ENCODE measurements around the gene RNF169.
A peak's percentile ranks its signal among the peaks of the same experiment; 100 is the strongest.
"Not testable (repeated sequence)": the region's sequence is repeated elsewhere in the genome, so short reads cannot be mapped to it uniquely, and the experiment has no call there.

The RNF169 gene

DNA sequence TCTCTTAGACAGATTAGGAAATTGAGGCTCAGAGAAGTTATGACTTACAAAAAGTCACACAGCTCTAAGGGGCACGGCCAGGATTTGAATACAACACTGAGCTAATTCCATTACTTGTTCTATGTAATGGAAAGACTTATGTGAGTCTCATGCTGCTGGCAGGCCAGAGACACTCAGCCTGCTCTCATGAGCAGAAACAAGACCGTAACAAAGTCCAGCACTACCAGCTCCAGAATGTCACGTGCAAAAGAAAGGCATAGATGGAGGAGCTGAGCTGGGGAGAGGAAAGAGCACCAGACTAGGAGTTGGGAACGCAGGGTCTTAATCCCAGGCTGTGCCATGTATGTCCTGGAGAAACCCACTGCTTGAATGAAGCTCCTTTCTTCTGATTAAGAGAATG is 19.3 kb upstream of the RNF169 start:
- FAIRE-seq: no peak

- FAIRE-seq: no peak
Measured at GRCh38 chr11:74730571-74731260, 17.9 kb upstream of the RNF169 start.

DNA sequence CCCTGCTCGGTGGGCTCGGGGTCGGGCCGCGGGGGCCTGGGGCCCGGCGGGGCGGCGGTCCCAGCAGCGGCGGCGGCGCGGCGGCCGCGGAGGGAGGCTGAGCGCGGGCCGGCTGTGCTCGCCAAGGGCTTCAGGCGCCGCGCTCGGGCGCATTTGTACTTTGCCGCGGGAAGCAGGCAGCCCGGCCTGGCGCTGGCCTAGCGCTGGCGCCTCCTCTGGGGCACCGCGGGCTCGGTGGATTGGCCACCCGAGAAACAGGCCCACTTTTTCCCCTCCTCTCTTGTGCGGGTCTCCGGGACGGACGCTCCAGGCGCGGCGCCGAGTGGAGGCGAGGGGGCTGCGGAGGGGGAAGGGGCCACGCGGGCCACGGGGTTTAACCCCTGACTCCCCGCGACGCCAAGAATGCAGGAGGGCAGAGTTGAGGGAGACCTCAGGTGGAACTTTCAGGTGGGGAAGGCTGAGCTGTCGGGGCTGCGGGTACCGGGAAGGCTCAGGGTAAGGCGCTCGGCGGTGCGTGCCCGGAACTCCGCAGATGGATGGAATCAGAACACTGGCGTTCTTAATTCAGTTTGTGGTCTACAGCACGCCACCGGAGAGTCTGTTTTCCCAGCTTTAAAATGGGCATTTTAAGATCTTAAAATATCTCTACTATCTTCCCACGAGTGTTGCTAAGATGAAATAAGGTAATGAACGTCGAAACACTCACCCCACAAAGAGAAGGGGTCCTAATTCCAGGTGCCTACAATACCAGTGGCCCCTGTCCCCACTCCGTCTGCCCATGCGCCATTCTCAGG is 17.2 kb upstream of the RNF169 start, which contains the start of gene CHRDL2:
TSS of gene CHRDL2 (minus strand) at position 126 of the 794 bp plus-strand sequence. CDS start 538 bp downstream, outside the sequence.
- no peak for FAIRE-seq

DNA sequence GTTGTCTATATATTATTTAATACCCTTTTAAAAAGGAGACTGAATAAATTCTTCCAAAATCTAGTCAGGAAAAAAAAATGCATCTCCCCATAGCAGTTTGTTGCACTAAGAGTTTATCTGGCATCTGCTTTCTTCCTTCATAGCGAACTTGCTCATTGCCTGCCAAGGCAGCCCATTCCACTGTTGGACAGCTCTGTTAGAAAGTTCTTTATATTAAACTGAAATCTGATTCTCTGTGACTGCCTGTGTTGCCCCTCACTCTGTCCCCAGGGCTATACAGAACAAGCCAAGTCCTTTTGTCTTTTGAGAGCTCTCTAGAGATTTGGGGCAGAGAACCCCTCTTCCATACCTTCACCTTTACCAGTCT is 14.1 kb upstream of the RNF169 start:
- FAIRE-seq: no peak

DNA sequence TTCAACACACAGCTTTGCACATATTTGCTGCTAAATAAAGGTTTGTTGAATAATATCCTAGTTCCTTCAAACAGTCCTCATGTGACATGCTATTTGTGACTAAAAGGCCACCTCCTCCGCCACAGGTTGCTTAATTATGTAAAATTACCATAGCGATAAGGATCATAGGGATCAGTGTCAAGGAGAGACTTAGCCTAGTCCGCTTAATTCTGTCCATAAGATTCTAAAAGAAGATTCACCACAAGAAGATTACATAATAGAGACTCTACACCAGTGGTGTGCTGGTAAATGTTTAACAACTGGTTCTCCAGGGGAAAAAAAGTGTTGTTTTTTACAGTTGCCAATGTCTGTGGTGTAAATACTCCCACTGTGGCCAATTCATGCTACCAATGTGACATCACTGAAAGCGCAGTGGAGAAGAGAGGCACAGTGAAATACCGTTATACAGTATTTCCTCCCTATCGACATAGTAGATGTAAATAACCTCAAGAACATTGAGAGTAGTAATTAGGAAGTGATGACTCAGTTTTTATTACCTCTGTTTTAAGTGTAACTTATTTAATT is 13.2 kb upstream of the RNF169 start:
- FAIRE-seq: no peak

- FAIRE-seq: no peak
Measured at GRCh38 chr11:74736031-74736430, 12.6 kb upstream of the RNF169 start.

GRCh38 chr11:74739546-74740270 is 8.9 kb upstream of the RNF169 start:
- FAIRE-seq: peak; percentile 65

- FAIRE-seq: no peak
Measured at GRCh38 chr11:74742070-74742469, 6.6 kb upstream of the RNF169 start.

GRCh38 chr11:74743640-74744039 is 5.0 kb upstream of the RNF169 start:
- FAIRE-seq: no peak

DNA sequence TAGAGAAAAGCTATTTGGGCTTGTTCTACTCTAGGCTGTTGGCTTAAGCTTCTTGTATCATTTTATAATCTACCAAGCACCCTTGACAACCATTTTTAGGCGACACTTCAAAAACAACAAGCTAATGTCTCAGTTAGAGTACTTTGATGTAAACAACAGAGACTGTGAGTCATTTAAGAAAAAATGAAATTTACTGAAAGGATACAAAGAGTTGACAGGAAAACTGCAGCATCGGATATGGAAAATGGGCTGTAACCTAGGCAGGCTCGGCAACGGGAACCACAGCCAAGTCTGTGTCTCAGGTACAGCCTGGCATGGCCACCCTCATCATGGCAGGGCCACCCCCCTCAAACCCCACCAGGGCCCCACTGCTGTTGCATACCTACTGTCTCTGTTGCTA is 4.4 kb upstream of the RNF169 start:
- no peak for FAIRE-seq

DNA sequence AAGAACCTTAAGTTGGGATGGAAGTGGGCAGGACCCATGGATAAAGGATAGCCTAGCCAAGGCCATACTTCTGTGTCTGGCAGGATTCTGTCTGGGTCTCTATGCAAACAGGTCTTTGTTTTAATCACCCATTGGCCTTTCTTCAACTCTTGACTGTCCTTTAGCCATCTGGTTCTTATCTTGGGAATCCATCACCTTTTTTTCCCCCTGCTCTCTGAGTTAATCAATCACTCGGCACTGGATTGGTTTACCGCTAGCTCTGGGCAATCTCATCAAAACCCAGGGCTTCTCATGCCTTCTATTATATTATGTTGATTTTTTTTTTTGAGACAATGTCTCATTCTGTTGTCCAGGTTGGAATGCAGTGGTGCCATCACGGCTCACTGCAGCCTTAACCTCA is 1.8 kb upstream of the RNF169 start:
- no peak for FAIRE-seq

DNA sequence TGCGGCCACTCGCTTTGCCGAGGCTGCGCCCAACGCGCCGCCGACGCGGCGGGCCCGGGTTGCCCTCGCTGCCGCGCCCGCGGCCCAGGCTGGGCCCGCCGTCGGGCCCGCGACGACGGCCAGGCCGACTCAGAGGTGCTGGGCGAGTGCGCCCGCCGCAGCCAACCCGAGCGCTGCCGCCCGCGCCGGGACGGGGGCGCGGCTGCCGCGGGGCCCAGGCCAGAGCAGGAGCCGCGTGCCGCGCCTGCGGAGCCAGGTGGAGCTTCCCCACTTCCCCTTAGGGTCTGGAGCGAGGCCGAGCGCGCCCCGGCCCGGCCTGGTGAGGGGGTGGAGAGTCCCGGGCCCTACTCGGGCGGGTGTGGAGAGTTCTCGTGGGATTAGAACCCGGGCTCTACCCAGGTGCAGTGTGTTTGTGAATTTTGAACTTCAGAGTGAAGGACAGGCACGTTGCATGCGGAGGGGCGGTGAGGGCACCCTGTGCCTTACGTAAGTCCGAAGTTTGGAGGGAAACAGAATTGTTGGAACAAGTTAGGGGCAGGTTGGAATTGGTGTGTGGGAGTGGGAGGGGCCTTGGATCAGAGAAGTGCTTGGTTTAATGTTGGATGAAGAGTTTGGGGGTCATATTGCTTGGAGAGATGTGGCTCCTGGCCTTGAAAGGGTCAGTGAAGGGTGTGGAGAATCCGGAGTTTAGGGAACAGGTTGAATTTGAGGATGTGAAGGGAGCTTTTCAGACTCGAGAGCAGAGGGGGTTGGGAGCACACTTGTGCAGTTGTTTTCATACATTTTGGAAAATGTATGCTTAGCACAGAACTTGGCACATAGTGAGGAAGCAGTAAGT is 697 bp downstream of the RNF169 start:
- no peak for FAIRE-seq

GRCh38 chr11:74749965-74750296 is 1.3 kb downstream of the RNF169 start:
- no peak for FAIRE-seq

DNA sequence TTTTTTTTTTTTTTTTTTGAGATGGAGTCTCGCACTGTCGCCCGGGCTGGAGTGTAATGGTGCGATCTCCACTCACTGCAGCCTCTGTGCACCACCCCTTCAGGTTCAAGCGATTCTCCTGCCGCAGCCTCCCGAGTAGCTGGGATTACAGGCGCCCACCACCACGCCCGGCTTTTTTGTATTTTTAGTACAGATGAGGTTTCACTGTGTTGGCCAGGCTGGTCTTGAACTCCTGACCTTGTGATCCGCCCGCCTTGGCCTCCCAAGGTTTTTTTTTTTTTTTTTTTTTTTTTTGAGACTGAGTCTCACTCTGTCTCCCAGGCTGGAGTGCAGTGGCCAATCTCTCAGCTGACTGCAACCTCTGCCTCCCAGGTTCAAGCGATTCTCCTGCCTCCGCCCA is 1.9 kb downstream of the RNF169 start:
- FAIRE-seq: not testable (repeated sequence)

DNA sequence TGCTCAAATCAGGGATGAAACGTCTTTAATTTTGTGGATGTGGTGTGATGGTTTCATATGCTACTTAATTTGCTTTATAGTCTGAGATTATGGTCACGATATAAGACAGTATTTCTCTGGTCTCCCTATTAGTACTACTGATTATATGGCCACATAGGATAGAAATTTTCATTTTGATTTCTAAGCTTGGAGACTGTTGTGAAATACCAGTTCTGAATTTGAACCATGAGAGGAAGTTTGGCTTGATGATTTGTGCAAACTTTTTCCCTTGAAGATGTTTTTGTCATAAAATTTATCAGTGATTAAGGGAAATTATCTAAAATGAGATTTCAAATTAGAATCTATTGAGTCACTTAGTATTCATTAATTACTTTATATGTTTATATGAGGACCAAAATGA is 2.7 kb downstream of the RNF169 start:
- FAIRE-seq: no peak

DNA sequence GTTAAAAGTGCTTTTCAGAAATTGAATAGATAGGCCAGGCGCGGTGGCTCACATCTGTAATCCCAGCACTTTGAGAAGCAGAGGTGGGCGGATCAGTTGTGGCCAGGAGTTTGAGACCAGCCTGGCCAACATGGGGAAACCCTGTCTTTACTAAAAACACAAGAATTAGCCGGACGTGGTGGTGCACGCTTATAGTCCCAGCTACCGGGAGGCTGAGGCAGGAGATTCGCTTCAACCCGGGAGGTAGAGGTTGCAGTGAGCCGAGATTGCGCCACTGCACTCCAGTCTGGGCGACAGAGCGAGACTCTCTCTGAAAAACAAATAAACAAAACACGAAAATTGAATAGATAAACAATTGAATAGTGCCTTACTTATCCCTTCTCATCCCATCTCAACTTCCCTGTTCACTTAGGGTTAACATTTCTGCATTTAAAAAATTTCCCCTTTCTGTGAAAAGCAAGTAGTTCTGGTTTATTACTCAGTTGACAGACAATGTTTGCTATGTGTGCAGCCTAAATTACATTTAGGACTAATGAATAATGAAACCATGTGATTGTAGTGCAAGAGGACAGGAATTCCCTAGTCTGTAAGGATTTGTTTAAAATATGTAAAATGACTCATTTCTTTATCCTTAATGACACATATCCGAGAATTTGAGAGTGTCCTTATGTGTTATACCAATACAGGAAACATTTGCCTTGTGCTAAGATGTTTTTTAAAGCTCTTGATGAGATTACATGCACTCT is 6.0 kb downstream of the RNF169 start:
- FAIRE-seq: no peak

GRCh38 chr11:74755395-74755995 is 6.8 kb downstream of the RNF169 start:
- FAIRE-seq: no peak

GRCh38 chr11:74756571-74756970 is 7.9 kb downstream of the RNF169 start:
- FAIRE-seq: no peak

GRCh38 chr11:74766905-74767304 is 18.3 kb downstream of the RNF169 start:
- FAIRE-seq: no peak

DNA sequence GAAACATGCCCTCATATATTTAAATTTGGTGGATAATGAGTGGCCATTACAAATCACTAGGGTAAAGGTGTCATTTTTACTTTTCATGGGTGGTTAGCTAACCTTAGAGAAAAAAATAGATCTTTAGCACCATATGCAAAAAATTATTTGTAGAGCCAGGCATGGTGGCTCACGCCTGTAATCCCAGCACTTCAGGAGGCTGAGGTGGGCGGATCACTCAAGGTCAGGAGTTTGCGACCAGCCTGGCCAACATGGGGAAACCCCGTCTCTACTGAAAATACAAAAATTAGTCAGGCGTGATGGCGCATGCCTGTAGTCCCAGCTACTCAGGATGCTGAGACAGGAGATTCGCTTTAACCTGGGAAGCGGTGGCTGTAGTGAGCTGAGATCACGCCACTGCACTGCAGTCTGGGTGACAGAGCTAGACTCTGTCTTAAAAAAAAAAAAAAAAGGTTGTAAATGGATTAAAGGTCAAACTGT is 19.6 kb downstream of the RNF169 start:
- FAIRE-seq: not testable (repeated sequence)

DNA sequence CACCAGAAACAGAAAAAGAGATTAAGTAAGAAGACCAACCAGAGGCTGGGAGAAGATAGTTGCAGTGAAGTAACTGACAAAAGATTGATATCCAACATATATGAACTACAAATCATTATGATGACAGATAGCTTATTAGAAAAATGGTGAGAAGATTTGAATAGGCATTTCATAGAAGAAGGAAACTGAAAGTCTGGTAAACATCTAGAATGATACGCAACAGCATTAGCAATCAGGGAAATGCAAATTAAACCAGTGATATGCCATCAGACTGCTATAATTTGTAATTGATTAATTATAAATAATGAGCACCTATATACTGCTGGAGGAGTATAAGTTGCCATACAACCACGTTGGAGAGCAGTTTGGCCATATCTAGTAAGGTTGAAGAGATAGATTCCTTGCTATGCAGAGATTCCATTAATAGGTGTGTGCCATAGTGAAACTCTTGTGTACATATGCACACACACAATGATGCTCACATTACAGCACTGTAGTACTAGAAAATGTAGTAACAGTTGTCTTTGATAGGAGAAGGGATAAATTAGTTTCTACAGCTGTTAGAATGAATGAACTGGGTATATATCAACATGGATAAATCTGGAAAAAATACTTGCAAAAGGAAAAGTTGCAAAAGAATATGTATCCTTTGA is 20.5 kb downstream of the RNF169 start:
- no peak for FAIRE-seq
